ENCODE measurements around the gene SNRNP25.
"Not testable (repeated sequence)": the region's sequence is repeated elsewhere in the genome, so short reads cannot be mapped to it uniquely, and the experiment has no call there.

The SNRNP25 gene

DNA sequence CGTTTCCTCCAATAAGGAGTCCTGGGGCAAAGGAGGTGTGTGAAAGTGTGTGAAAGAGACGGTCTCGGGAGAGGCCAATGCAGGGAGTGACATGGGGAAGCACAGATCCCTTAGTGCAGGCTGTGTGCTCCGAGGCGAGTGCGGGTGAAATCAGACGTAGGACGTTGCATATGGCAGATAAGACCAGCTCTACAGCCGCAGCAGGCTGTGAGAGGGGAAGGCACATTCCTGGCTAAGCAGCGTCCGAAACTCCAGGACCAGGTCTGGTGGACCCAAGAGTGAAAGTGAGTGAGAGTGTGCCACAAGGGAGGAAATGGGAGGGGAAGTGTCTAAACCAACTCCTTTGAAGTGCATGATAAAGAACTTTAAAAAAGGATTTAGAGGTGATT is 11.6 kb upstream of the SNRNP25 start:
- DNase-seq: no peak

DNA sequence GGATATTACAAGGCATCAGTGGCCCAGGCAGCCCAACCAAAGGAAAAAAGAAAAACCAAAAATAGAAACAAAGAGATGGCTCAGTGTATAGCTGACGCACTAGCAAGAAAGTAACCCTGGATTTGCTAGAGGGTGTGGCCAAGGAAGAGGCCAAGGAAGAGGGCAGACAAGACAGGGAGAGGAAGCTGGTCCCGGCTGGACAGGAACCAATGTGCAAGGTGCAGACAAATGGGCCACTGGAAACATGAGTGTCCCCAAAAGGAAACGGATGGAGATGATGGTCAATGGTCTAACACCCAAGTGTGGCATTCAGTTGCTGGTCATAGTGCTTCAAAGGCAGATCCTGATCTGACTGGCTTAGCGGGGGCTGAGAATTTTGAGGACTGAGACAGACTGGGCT is 10.9 kb upstream of the SNRNP25 start:
- no peak for DNase-seq

DNA sequence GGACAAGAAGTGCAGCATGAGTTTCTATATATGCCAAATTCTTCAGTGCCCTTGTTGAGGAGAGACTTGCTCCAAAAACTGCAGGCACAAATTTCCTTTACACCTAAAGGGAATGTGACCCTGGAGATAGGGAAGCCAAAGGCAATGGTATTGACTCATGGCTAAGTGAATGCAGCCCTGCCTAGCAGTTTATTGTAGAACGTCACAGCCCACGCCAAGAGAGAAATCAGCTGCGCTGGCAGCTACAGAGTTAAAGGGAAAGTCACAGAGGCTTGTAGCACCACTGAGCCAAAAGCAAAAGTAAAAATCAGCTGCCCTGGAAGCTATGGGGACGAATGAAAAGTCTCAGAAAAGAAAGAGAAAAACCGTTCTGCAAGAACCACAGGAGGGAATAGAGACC is 10.3 kb upstream of the SNRNP25 start:
- DNase-seq: no peak

DNA sequence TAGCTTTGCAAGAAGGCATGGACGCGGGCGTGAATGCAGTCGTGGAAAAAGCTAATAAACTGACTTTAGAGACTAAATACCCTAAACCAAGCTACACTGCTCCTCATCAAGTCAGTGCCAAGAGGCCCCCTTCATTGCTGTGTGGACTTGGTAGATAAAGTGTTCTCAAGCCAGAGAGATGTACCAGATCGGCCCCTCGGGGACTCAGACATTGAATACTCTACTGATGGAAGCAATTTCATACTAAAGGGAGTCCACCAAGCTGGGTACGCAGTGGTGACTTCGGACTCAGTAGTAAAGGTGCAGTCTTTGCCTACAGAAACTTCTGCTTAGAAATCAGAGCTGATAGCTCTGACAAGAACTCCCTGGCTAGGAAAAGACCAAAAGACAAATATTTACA is 9.0 kb upstream of the SNRNP25 start:
- DNase-seq: no peak

DNA sequence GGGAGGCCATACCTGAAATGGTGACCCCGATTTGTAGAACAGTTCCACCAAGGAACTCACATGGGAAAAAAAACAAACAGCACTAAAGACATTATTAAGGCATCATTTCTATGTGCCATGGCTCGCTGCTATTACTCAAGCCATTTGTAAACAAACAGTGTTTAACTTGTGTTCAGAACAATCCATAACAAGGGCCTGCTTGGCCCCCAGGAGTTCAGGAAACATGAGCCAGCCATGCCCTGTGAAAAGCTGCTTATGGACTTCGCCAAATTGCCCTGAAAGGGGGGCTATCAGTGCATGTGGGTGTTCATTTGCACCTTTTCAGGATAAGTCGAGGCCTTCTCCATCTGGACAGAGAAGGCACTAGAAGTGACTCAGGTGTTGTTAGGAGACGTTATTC is 8.2 kb upstream of the SNRNP25 start:
- DNase-seq: no peak

DNA sequence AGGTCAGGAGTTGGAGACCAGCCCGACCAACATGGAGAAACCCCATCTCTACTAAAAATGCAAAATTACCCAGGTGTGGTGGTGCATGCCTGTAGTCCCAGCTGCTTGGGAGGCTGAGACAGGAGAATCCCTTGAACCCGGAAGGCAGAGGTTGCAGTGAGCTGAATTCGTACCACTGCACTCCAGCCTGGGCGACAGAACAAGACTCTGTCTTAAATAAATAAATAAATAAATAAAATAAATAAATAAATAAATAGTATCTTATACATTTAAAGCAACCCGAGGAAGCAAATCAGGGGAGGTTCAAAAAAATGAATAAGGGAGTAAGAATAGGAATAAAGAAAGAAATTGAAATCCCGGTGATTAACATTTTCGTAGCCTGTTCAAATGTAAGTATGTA is 7.1 kb upstream of the SNRNP25 start:
- not testable (repeated sequence) for DNase-seq

DNA sequence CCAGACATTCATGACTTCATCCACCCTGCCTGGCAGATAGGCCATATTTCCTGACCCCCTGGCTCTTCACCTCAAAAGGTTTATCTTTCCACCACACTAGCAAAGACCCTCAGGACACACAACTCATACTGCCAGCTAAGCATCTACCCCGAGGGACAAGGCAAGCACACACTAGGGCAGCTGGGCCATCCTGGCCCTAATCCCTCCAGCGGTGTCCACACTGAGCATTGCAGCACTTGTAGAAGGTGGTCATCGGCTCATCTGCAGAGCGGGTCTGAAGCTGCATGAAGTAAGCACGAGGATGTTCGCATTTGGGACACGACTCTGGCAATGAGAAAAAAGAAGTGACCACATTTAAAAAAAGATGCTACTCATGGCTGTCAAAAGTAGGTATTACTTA is 6.4 kb upstream of the SNRNP25 start:
- no peak for DNase-seq

DNA sequence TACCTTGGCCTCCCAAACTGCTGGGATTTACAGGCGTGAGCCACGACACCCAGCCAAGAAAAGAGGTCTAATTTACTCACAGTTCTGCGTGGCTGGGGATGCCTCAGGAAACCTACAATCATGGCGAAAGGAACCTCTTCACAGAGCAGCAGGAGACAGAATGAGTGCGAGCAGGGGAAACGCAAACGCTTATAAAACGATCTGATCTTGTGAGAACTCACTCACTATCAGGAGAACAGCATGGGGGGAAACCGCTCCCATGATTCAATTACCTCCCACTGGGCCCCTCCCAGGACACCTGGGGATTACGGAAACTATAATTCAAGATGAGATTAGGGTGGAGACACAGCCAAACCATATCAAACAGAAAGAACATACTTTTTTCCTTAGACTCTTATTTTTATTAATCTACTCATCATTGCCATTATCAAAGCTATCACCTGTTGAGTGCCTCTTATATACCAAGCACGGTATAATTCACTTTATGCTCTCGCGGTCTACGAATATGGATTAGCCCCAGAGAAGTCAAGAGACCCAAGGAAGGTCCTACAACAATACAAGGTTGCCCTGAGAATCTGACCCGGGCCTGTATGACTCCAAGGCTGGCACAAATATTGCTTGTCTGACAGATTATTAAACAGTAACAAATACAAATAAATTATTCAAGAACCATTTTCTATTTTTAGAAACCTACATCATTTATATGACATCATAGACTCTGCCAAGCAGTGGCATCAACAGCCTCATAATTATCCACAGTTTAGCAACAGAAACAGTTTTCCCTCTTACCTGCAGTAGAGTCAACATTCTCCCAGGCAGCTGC is 2.6 kb upstream of the SNRNP25 start:
- no peak for DNase-seq

DNA sequence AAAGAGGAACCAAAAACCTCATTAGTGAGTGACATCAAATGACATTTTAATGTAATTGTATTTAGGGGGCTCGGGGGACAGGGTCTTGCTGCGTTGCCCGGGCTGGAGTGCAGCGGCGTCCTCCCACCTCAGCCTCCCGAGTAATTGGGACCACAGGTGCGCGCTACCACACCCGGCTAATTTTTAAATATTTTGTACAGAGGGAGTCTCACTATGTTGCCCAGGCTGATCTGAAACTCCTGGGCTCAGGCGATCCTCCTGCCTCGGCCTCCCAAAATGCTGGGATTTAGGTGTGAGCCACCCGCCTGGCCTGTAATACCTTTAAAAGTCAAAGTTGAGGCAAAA is 581 bp downstream of the SNRNP25 start:
- no peak for DNase-seq

DNA sequence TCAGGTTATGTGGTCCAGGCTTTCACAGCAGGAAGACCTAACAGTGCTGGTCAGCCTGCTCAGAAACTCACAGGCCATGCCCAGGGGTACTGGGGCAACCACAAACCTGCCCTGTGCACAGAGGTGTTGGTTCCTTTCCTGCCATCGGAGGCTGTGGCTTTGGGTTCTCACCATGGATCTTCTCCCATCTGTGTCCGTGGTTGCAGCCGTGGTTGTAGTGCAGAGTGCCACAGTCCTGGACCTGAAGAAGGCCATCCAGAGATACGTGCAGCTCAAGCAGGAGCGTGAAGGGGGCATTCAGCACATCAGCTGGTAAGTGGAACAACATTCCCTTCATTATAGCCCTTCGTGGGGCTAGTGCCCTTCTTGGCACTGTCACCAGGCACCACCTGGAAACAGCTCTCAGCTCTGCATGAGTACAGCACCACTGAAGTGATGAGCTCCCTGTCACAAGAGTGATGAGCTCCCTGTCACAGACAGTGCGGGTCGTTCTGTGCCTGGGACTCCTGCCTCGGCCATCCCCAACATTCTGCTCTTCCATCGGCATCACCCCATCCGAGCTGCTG is 2.0 kb downstream of the SNRNP25 start:
- no peak for DNase-seq

DNA sequence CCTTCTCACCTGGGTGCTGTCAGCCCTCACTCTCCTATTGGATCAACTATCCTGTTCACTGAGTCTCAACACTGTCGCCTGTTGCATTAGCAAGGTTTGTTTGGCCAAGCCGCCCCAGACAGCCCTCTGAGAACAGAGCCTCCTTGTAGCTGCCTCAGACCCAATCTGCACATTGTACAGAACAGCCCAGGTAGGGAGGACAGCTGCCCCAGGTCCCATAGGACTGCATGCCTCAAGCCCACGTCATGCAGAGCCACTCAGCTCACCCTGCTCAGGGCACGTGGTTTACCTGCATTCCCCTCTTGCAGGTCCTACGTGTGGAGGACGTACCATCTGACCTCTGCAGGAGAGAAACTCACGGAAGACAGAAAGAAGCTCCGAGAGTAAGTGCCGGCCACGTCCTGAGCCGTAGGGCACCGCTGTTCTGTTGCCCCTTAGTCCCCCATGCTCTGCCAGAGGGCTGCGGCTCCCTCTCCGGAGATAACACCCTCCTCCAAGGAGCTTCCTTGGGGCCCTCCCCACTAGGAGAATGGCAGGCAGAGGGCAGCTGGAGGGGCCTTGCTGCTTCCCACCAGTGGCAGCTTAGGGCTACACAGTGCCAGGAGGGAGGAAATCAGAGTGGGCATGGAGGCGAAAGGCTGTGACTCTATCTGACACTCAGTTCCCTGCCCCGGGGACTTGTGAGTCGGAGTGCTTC is 2.8 kb downstream of the SNRNP25 start:
- no peak for DNase-seq

DNA sequence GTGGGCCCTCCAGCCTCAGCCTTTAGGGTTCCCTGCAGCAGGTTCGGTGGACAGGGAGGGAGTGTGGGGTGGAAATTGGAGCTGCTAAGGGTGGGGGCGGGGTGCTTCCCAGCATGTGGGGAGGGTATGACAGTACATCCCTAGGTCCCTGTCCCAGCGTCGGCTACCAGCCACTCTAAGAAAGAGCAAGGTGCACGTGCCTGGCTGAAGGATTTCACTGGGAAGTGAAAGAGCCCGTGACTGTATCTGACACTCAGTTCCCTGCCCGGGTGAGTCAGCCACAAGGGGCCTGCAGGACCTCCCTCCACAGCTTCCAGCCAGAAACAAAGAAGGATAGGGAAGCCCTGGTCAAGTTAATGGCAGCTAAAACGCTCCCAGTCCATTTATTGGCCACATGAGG is 4.1 kb downstream of the SNRNP25 start:
- DNase-seq: no peak

DNA sequence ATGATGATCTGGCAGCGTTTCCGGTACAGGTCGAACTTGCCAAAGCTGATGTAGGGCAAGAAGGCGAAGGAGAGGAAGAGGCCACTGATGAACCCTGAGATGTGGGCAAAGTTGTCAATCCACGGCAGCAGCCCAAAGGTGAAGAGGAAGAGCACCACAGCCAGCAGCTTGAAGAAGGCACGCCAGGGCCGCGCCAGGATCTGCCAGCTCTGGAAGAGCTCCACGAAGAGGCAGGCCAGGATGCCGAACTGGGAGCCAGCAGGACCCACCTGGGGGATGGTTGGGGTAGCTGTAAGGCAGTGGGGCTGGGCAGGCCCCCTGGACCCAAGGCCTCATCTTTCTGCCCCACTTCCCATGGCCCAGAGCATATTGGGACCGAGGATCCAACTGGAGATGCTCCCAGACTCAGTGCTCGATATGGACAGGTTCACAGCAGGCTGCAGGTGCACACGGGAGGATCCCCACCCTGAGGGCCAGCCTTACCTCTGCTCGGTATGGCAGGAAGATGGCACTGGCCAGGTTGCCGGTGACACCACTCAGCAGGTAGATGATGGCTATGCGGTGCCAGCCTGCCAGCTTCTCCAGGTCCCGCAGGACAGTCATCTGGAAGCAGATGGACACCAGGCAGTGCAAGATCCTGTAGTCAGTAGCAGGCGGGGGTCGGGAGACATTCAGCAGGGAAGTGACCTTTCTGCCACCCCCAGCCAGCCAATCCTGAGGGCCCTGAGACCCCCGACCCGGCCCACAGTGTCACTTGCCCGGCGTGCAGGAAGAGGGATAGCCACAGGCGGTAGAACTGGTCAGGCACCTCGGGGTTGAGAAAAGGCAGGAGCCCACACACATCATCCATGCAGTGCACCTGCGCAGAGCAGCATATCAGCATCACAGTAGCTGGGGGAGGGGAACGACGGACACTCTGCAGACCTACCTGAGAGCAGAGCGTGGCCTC is 5.1 kb downstream of the SNRNP25 start:
- DNase-seq: no peak

DNA sequence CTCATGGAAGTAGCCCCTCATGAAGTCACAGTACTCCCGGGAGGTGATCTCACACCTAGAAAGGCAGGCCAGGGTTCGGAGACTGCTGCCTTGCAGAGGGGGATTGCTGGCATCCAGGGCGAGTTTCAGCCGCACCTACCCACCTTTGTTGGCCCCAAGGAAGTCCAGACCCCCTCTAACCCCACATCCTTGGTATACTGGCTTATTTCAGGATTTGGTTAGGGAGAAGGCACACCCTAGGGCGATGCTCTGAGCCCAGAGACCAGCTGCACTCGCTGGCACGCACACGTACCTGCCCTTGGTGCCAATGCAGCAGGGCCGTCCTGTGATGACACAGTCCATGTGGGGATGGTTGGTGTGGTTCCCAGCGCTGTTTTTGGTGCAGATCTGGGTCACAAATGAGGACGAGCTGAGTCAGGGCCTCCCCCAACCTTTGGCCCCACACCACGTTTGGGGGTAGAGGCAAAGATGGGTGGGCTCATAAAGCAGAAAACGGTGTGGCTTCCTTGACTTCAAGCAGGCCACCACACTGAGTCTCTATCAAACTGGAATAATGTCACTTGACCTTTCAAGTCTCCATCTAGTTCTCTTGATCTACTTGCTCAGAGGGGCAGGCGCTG is 5.9 kb downstream of the SNRNP25 start:
- no peak for DNase-seq

DNA sequence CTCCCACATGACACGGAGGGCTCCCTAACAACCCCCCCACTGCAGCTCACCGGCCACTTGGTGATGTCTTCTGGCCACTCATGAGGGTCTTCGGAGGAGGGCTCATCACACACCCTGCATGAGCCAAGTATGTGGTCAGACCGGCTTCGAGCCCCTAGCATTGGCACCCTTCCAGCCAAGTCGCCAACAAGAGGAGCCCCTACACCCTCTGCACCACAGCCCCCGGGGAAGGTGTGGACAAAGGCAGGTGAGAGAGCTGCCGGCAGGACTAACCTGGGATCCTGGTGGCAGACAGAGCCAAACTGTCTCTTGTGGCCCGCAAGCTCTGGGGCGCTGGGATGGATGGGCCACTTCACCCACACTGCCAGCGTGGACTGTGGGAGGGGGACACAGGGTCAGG is 6.5 kb downstream of the SNRNP25 start:
- DNase-seq: no peak

DNA sequence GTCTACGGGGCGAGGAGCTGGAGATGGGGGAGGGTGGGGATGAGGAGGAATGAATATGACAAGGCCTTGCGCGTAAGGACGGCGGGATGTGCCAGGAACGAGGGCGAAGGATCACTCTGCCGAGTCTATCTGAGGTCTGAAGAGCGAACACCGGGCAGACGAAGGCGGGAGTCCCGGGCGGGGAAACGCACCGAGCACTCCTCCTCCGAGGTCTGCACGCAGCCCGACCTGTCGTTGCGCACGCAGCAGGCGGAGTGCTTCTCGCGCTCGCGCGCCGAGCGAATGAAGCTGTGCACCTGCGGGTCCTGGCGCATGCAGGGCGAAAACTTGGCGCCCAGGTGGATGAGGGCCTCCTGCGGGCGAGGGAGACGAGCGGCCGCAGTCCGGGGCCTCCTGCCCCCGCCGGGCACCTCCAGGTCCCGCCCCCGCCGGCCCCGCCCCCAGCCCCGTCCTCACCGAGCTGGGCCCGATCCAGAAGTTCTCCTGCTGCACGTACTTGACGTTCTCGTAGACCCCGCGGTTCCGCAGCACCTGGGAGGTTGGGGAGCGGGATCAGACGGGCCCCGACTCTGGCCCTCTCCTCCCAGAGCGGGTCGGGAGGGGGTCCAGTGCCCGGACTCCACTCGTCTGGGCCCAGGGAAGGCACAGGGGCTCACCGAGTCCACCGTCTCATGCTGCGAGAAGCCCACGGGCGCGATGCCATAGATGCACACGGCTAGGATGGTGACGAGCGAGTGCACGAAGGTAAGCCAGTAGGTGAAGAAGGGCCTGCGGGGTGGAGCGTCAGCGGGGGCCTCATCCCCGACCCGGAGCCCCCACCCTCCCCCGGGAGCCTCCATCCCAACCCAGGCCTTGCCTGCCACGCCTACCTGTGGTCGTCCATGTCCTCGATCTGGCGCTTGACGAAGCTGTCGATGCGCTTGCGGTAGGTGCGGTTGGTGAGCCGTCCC is 7.6 kb downstream of the SNRNP25 start:
- no peak for DNase-seq

DNA sequence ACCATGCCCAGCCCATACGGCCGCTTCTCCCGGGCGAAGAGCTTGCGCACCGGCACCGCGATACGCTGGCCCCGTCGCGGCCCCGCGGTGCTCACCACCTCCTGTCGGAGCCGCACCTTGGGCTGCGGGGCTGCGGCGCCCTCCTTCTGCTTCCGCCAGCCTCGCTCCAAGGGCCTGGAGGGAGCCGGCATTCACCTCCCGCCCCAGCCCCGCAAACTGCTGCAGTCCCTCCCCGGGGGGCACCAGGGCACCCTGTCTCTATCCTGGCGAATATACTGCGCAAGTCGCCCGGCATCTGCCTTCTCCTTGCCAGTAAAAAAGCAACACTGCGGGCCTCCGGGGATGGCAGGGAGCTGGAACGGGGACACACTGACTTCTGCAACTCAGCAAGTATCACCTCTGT is 8.3 kb downstream of the SNRNP25 start:
- no peak for DNase-seq

DNA sequence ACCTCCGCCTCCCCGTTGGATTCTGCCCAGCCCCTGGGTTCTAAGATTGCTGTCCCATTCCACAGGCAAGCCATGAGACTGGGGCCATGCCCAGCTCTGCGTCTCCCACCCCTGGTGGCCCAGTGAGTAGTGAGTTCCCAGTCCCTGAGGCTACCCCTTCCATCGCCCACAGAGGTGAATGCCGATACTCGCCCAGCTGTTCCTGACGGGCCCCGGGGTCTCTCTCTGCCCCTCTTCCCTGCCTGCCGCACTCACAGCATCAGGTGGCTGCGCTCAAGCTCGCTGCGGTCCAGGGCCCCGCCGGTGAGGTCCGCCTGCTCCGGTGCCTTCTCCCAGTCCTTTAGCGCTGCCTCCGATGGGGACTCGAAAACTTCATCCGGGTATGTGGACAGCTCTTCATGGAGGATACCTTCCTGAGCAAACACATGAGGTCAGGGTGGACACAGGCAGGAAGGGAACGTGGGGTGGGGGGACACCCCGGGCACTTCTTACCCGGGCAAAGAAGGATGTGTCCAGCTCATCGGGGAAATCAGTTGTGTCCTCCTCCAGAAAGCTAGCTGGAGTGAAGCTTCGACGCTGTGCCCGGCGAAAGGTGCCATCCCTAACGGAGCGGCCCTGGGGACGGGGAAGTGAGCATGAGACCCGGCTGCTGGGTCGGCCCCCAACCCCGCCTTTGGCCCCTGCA is 8.8 kb downstream of the SNRNP25 start:
- DNase-seq: no peak

DNA sequence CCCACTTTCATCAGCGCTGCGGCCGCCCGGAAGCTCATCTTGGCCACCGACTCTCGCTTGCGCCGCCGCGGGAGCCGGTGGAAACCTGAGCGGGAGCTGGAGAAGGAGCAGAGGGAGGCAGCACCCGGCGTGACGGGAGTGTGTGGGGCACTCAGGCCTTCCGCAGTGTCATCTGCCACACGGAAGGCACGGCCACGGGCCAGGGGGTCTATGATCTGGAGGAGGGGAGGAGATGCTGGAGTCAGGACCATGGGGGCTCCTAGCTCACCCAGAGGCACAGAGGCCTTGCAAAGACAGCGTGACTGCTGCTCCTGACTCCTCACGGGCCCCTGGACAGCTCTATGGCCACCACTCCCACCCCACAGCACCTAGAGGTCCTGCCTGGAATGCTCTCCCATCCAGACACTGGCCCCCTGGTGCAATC is 9.4 kb downstream of the SNRNP25 start:
- DNase-seq: no peak

DNA sequence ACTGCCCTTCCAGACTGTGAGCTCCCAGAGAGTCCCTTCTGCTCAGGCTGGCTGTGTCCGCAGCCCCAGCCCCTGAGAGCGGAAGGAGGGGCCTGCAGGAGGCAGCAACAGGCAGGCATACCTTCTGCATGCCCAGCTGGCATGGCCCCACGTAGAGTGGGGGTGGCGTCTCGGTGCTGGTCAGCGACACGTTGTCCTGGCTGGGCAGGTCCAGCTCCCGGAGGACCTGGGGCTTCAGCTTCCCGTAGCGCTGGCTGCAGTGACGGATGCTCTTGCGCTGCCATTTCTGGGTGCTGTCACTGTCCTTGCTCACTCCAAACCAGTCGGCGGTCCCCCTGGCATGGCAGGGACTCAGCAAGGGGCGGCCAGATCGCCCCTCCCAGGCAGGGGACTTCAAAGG is 9.8 kb downstream of the SNRNP25 start:
- DNase-seq: no peak
